GM18499 (cell line): Measurements from ENCODE around the gene MYLK.

ENCODE experiments used
- ATAC-seq: cut with Tn5 transposase; IDR thresholded peaks from one replicate; pipeline ENCODE4 v1.9.1; 2021; ENCODE audit warnings: moderate number of reproducible peaks; ENCODE audit not compliant: insufficient read depth, unreplicated experiment

The MYLK gene

GRCh38 chr3:123584284-123584987, 299.7 kb downstream of the MYLK start:
- peak; percentile 8 for ATAC-seq

- ATAC-seq, result no peak
Observed at GRCh38 chr3:123583561-123583960, 300.6 kb downstream of the MYLK start.

GRCh38 chr3:123582315-123582714, 301.8 kb downstream of the MYLK start:
- no peak for ATAC-seq

- ATAC-seq, result no peak
Observed at GRCh38 chr3:123576122-123576521, 308.0 kb downstream of the MYLK start.

GRCh38 chr3:123571973-123572365, 312.2 kb downstream of the MYLK start:
- ATAC-seq, result no peak

GRCh38 chr3:123571264-123571972, 312.7 kb downstream of the MYLK start:
- ATAC-seq, result no peak

- no peak for ATAC-seq
Observed at GRCh38 chr3:123568875-123569274, 315.3 kb downstream of the MYLK start.

- ATAC-seq, result no peak
Observed at GRCh38 chr3:123568034-123568433, 316.1 kb downstream of the MYLK start.

- no peak for ATAC-seq
Observed at GRCh38 chr3:123564056-123564455, 320.1 kb downstream of the MYLK start.

GRCh38 chr3:123562547-123562946, 321.6 kb downstream of the MYLK start:
- no peak for ATAC-seq

- ATAC-seq, result no peak
Observed at GRCh38 chr3:123561188-123561587, 322.9 kb downstream of the MYLK start.
